Osteocyte (in vitro differentiated cells): Measurements from ENCODE around the gene NRP2. TPM values are rescaled to one million over a fixed set of nuclear protein-coding genes. Genes with fewer than 3 reads are reported as not detected.
A peak's percentile ranks its signal among the peaks of the same experiment; 100 is the strongest.

Experiments used
- DNase-seq: peaks from one replicate; pipeline ENCODE4 v3.0.0; 2021; ENCODE audit warnings: mixed read lengths; ENCODE audit not compliant: unreplicated experiment; ENCODE audit errors: extremely low spot score
- H3K27ac Mint-ChIP-seq: one replicate; pipeline ENCODE4 v1.8.0; 2021; ENCODE audit warnings: mild to moderate bottlenecking, mixed read lengths; ENCODE audit not compliant: unreplicated experiment
- H3K27me3 Mint-ChIP-seq: one replicate; pipeline ENCODE4 v1.8.0; 2021; ENCODE audit warnings: mixed read lengths; ENCODE audit not compliant: unreplicated experiment
- H3K36me3 Mint-ChIP-seq: one replicate; pipeline ENCODE4 v1.8.0; 2021; ENCODE audit warnings: mixed read lengths; ENCODE audit not compliant: unreplicated experiment
- H3K4me1 Mint-ChIP-seq: one replicate; pipeline ENCODE4 v1.8.0; 2021; ENCODE audit warnings: mixed read lengths; ENCODE audit not compliant: unreplicated experiment
- H3K4me3 Mint-ChIP-seq: one replicate; pipeline ENCODE4 v1.8.0; 2021; ENCODE audit warnings: mild to moderate bottlenecking, moderate library complexity, mixed read lengths; ENCODE audit not compliant: unreplicated experiment
- H3K9me3 Mint-ChIP-seq: one replicate; pipeline ENCODE4 v1.8.0; 2021; ENCODE audit warnings: mixed read lengths; ENCODE audit not compliant: unreplicated experiment
- total RNA-seq: library from RNA; stranded (reverse); gene quantifications from 2 replicates; pipeline ENCODE4 v1.2.1, GENCODE V29; 2021
- TF ChIP-seq, protein P1 (sequence below): fragments of 200-600 bp; sonication (generic); IDR thresholded peaks from 2 replicates; pipeline ENCODE4 v1.5.0; 2021; ENCODE audit warnings: antibody characterized with exemption, mild to moderate bottlenecking, moderate library complexity

The NRP2 gene
- total RNA-seq, 1 donor from 2014 or later = 52.4 TPM

DNA sequence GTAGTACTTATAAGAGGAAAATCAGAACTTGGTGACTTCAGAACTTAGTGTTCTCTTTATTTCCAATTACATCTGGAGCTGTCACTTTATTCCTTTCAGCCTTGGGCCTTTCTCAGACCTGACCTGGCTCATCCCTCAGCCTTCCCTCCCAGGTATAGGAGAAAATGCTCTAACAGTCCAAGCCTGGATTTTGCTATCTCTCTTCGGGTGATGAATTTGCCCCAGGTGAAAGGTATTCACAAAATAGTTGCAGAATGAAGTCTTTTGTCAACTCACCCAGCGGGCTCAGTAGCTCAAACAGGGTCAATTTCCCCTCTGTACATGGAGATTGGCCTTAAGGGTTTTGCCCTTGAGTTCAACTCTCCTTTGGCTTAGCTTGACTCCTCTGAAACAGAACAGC is 12.0 kb downstream of the NRP2 start:
- H3K4me1 Mint-ChIP-seq = peaks cover 61% of the 10 kb centered on the region
- H3K9me3 Mint-ChIP-seq = no peaks in the 10 kb centered on the region
- H3K36me3 Mint-ChIP-seq = peaks cover 19% of the 10 kb centered on the region
- TF ChIP-seq, protein P1, sequence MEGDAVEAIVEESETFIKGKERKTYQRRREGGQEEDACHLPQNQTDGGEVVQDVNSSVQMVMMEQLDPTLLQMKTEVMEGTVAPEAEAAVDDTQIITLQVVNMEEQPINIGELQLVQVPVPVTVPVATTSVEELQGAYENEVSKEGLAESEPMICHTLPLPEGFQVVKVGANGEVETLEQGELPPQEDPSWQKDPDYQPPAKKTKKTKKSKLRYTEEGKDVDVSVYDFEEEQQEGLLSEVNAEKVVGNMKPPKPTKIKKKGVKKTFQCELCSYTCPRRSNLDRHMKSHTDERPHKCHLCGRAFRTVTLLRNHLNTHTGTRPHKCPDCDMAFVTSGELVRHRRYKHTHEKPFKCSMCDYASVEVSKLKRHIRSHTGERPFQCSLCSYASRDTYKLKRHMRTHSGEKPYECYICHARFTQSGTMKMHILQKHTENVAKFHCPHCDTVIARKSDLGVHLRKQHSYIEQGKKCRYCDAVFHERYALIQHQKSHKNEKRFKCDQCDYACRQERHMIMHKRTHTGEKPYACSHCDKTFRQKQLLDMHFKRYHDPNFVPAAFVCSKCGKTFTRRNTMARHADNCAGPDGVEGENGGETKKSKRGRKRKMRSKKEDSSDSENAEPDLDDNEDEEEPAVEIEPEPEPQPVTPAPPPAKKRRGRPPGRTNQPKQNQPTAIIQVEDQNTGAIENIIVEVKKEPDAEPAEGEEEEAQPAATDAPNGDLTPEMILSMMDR = no peak
- H3K27me3 Mint-ChIP-seq = no peaks in the 10 kb centered on the region
- H3K4me3 Mint-ChIP-seq = no peak overlapping the region
- no peak for DNase-seq
- no peak overlapping the region for H3K27ac Mint-ChIP-seq

GRCh38 chr2:205695460-205695991 is 13.2 kb downstream of the NRP2 start:
- TF ChIP-seq, protein P1 = no peak
- Mint-ChIP-seq H3K27me3 (no peaks in the 10 kb centered on the region), H3K4me1 (peaks cover 70% of the 10 kb centered on the region), H3K9me3 (no peaks in the 10 kb centered on the region), H3K36me3 (peaks cover 15% of the 10 kb centered on the region), H3K4me3 (no peak overlapping the region), H3K27ac (peak overlapping the region; percentile 44)
- no peak for DNase-seq

DNA sequence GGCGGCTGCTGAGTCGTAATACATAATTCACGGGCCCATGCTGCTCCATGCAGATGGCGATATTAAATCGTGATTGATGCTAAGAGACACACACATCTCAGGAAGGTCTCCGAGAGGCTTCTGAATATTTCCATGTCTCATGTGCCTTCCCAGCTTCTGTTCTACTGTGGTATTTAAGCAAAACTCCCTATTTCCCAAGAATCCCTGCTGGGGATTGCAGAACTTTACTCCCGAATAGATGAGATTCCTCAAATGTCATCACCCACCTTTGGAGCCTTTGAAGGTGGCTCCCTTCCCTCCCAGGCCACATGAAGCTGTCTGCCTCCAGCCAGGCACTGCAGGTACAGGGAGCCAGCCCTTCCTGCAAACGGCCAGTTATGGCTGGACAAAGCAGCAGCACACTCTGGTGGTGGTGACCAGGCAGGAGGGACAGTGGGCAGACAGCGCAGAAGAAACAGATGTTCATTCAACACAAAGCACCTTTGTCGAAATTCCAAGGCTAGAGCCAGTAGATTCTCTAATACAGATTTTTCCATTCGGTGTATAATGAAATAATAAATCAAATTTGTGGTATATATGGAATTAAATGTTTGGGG is 14.1 kb downstream of the NRP2 start:
- no peaks in the 10 kb centered on the region for H3K27me3 Mint-ChIP-seq
- no peaks in the 10 kb centered on the region for H3K9me3 Mint-ChIP-seq
- peaks cover 79% of the 10 kb centered on the region for H3K4me1 Mint-ChIP-seq
- TF ChIP-seq, protein P1 = peak; percentile 55
- H3K27ac Mint-ChIP-seq = peak overlapping the region; percentile 41
- DNase-seq = no peak
- no peak overlapping the region for H3K4me3 Mint-ChIP-seq
- peaks cover 12% of the 10 kb centered on the region for H3K36me3 Mint-ChIP-seq

GRCh38 chr2:205696927-205697441 is 14.7 kb downstream of the NRP2 start:
- no peak overlapping the region for H3K4me3 Mint-ChIP-seq
- H3K36me3 Mint-ChIP-seq = peaks cover 12% of the 10 kb centered on the region
- no peak for DNase-seq
- H3K27me3 Mint-ChIP-seq = no peaks in the 10 kb centered on the region
- H3K9me3 Mint-ChIP-seq = no peaks in the 10 kb centered on the region
- TF ChIP-seq, protein P1 = no peak
- H3K4me1 Mint-ChIP-seq = peaks cover 83% of the 10 kb centered on the region
- peak overlapping the region; percentile 2 for H3K27ac Mint-ChIP-seq
